Measurements from ENCODE around the gene TMEM134.
A peak's percentile ranks its signal among the peaks of the same experiment; 100 is the strongest.

TMEM134 gene

DNA sequence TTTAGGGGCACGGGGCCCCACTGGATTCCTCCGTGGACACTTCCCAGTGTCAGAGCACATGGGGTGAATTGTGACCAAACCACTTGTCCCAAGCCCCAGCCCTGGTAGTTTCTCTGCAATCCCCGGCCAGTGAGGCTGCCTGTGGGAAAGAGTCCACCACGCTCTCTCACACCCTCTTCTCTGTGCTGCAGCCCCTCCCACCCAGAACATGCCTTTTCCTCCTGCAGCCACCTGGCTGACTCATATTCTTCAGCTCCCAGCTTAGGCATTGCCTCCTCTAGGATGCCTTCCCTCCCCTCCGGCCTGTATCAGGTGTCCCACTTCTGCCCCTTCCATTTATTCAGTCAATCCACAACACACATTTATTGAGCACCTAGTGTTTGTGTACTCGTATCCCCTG is 46.2 kb downstream of the TMEM134 start:
- DNase-seq (ENCODE audit: low read depth in 3 of 3), result no peak

DNA sequence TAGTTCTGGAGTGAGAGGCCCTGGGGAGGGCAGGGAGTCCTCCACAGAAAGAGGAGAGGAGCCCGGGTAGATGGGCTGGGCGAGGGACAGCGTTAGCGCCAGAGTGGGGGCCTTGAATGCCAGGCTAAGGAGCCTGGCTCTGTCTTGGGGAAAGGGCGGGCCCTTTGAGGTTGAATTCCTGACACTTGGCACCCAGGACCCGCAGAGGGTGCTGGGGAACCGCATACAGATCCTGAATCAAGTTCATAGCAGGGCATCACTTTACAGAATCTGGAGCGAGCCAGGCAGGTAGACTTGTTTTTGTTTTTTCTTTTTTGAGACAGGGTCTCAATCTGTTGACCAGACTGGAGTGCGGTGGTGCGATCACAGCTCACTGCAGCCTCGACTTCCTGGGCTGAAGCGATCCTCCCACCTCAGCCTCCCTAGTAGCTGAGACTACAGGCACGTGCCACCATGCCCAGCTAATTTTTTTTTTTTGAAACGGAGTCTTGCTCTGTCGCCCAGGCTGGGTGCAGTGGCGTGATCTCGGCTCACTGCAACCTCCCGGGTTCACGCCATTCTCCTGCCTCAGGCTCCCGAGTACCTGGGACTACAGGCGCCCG is 47.5 kb downstream of the TMEM134 start:
- DNase-seq (ENCODE audit: low read depth in 3 of 3), result no peak

GRCh38 chr11:67420646-67421429 is 48.2 kb downstream of the TMEM134 start:
- DNase-seq (ENCODE audit: low read depth in 3 of 3), result peak; percentile 96 to 99 (median 98)

DNA sequence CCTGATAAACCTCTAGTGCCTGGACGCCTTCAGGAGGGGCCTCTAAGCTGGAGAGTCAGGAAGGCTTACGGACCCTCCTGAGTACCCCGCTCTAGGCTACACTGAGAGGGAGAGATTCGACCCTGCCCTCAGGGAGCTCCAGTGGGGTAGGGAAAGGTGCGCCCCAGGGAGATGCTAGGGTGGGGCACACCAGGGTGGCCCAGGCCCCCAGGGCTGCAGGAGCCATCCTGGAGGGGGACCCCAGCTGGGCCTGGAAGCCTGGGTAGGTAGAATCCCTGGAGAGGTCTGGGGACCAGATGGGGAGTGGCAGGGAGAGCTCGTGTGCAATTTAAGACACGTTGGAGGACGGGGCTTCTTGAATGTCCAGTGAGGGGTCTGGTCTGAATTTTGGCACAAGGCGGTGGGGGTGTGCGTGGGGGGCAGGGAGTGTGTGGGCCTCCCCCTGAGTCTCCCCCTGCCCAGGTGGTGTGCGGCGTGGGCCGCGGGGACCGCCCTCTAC is 48.9 kb downstream of the TMEM134 start:
- no peak for DNase-seq (ENCODE audit: low read depth in 3 of 3)

- DNase-seq (ENCODE audit: low read depth in 3 of 3), result no peak
Observed at GRCh38 chr11:67419325-67420049, 49.6 kb downstream of the TMEM134 start.

- DNase-seq (ENCODE audit: low read depth in 3 of 3), result no peak
Observed at GRCh38 chr11:67418476-67419281, 50.4 kb downstream of the TMEM134 start.

GRCh38 chr11:67417425-67417824 is 51.6 kb downstream of the TMEM134 start:
- no peak for DNase-seq (ENCODE audit: low read depth in 3 of 3)

- no peak for DNase-seq (ENCODE audit: low read depth in 3 of 3)
Observed at GRCh38 chr11:67416416-67417335, 52.4 kb downstream of the TMEM134 start.

DNA sequence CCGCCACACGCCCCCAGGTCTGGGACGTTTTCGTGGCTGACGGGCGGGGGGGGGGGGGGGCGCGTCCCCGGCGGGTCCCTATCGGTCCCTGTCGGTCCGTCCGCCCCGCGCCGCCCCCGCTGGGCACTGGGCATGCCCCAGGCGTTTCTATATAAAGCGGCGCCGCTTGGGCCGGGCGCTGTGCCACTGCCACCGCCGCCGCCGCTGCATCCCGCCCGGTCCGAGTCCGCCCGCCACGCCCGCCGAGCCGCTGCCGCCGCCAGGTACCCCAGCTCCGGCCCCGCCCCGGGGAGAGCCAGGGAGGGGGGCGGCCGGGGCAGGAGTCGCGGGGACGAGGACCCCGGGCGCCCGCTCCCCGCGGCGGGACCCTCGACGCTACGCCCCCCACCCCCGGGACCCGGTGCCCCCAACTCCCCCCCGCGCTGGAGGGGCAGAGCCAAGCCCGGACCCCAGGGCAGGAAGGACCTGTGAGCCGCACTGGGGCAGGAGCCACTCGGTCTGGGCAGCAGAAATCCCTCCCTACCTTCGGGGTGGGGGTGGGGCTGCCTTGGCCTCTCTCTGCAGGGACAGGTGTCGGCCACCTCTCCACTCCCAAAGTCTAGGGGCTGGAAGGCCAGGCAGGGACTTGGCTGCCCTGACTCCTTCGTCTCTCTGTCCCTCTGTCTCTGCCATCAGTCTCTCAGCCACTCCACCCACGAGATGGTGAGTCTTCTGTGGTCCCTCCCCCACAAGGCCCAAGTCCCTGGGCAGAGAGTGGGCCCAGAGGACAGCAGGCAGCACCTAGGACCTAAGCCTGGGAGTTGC is 53.3 kb downstream of the TMEM134 start, which contains the start of gene CARNS1:
Gene CARNS1, plus strand, starts transcription at position 178 of the 804 bp plus-strand sequence. Its CDS starts 522 bp downstream, at position 700.
- DNase-seq (ENCODE audit: low read depth in 3 of 3), result no peak

DNA sequence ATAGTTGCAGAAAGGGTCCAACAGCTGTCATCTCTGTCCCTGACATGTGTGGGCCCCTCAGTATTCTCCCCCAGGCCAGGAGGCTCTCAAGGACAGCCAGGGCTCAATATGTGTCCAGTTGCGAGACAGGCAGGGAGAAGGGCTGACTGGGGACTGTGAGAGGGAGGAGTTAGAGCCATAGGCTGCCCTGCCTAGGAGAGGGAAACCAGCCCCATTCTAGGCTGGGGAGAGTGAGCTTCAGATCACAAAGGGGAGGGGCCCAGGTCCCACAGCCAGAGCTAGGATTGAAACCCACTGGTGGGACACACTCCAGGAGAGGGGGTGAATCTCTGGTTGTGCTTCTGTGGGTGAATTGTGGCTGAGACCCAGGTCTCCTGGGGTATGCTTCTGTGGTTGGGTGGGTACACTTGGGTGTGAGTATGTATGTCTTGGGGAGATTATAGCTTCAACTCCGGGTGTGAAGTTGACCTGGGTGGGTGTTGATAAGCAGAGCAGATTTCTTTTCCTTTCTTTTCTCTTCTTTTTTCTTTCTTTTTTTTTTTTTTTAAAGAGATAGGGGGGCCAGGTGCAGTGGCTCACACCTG is 55.7 kb downstream of the TMEM134 start:
- no peak for DNase-seq (ENCODE audit: low read depth in 3 of 3)

GRCh38 chr11:67412495-67413179 is 56.4 kb downstream of the TMEM134 start:
- no peak for DNase-seq (ENCODE audit: low read depth in 3 of 3)

DNA sequence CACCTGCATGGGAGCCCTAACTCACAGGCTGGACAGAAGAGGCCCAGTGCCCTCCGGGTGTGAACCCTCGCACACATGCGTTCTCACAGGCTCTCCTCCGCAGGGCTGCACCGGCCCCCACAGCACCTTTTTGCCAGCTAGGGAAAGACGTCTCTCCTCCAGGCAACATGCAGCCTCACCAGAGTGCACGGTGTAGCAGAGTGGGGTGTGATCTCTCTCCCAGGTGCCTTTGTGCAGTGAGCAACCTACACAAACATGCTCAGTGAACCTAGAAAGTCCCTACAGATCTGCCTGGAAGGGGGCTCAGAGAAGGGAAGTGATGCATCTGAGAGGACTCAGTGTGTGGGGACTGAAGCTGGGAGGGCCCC is 57.3 kb downstream of the TMEM134 start:
- DNase-seq (ENCODE audit: low read depth in 3 of 3), result no peak

Measured in stimulated activated CD4-positive, alpha-beta T cell treated with anti-CD3 and anti-CD28 coated beads, TNF-alpha, amount 100 ng/mL, for 48 hours (primary cell).